ENCODE data around the gene ERF. TPM values are rescaled to one million over a fixed set of nuclear protein-coding genes. Genes with fewer than 3 reads are reported as not detected.

ERF gene
- total RNA-seq, 1 experiment from 2014 or later: 79.1 TPM

DNA sequence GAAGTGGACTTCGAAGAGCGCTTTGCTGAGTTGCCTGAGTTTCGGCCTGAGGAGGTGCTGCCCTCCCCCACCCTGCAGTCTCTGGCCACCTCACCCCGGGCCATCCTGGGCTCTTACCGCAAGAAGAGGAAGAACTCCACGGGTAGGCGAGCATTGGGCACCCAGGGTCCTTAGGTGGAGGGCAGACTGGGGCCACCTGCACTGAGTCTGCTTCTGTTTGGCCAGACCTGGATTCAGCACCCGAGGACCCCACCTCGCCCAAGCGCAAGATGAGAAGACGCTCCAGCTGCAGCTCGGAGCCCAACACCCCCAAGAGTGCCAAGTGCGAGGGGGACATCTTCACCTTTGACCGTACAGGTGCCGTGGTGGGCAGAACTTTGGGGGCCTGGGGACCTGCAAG lies 39.0 kb upstream of the ERF start:
- Histone ChIP-seq H3K79me2 (ENCODE audit: low read depth) (no peaks in the 10 kb centered on the region), H3K4me2 (no peak overlapping the region), H3K36me3 (ENCODE audit: low read depth) (no peaks in the 10 kb centered on the region), H2AFZ (no peak overlapping the region), H3K9me2 (ENCODE audit: insufficient read depth) (no peaks in the 10 kb centered on the region), H3K27ac (no peak overlapping the region), H3K27me3 (ENCODE audit: insufficient read depth, low read depth) (no peaks in the 10 kb centered on the region), H3F3A (ENCODE audit: insufficient read depth, low read depth) (peaks cover 5% of the 10 kb centered on the region; the same call in 1 of the 2 replicates), H3K4me3 (no peak overlapping the region), H3K4me1 (replicated peaks; ENCODE audit: insufficient read depth) (no peaks in the 10 kb centered on the region), H4K20me1 (ENCODE audit: insufficient read depth) (no peaks in the 10 kb centered on the region), H3K9me3 (ENCODE audit: insufficient read depth, low read depth) (no peaks in the 10 kb centered on the region)
- DNase-seq: no peak
- ChIA-PET CTCF (no interaction called here), POLR2A (ENCODE audit: unreplicated experiment) (interaction anchor here (0.5 to 0.6 kb wide), 2 partner anchors 84 to 1236 kb away, joined by 3 read pairs; no protein-coding TSS in a partner anchor)
- intact Hi-C loops (cut with micrococcal nuclease; ENCODE audit: unreplicated experiment): no loop called here
- no TSS peak for BruUV-seq (replicated peaks)
- TF ChIP-seq EZH2 (IDR thresholded peaks at IDR 0.05; ENCODE audit: low read depth): no peak

DNA sequence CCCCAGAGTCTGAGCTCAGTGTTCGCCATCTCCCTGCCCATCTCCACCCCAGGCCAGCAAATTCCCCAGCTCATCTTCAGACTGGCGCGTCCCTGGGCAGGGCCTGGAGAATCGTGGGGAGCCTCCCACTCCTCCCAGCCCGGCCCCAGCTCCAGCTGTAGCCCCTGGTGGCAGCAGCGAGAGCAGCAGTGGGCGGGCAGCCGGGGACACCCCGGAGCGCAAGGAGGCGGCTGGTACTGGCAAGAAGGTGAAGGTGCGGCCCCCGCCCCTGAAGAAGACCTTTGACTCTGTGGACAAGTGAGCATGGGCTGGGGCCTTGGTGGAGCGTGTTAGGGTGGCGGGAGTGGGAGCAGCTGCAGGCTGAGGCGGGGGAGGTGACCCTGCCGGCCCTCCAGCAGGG lies 38.6 kb upstream of the ERF start:
- H4K20me1 ChIP-seq (ENCODE audit: insufficient read depth): no peaks in the 10 kb centered on the region
- no peak overlapping the region for H3K27ac ChIP-seq
- no peaks in the 10 kb centered on the region for H3K9me2 ChIP-seq (ENCODE audit: insufficient read depth)
- CTCF ChIA-PET: no interaction called here
- H3K27me3 ChIP-seq (ENCODE audit: insufficient read depth, low read depth): no peaks in the 10 kb centered on the region
- no peaks in the 10 kb centered on the region for H3K9me3 ChIP-seq (ENCODE audit: insufficient read depth, low read depth)
- POLR2A ChIA-PET (ENCODE audit: unreplicated experiment): interaction anchor here (0.5 kb wide), 1 partner anchor 85 kb away, joined by 3 read pairs; no protein-coding TSS in a partner anchor
- no peak for DNase-seq
- H3K79me2 ChIP-seq (ENCODE audit: low read depth): no peaks in the 10 kb centered on the region
- no peak overlapping the region for H3K4me2 ChIP-seq
- H3F3A ChIP-seq (ENCODE audit: insufficient read depth, low read depth): peaks cover 5% of the 10 kb centered on the region; the same call in 1 of the 2 replicates
- BruUV-seq (replicated peaks): no TSS peak
- no peaks in the 10 kb centered on the region for H3K4me1 ChIP-seq (replicated peaks; ENCODE audit: insufficient read depth)
- TF ChIP-seq EZH2 (IDR thresholded peaks at IDR 0.05; ENCODE audit: low read depth): no peak
- TF ChIP-seq, protein P1, sequence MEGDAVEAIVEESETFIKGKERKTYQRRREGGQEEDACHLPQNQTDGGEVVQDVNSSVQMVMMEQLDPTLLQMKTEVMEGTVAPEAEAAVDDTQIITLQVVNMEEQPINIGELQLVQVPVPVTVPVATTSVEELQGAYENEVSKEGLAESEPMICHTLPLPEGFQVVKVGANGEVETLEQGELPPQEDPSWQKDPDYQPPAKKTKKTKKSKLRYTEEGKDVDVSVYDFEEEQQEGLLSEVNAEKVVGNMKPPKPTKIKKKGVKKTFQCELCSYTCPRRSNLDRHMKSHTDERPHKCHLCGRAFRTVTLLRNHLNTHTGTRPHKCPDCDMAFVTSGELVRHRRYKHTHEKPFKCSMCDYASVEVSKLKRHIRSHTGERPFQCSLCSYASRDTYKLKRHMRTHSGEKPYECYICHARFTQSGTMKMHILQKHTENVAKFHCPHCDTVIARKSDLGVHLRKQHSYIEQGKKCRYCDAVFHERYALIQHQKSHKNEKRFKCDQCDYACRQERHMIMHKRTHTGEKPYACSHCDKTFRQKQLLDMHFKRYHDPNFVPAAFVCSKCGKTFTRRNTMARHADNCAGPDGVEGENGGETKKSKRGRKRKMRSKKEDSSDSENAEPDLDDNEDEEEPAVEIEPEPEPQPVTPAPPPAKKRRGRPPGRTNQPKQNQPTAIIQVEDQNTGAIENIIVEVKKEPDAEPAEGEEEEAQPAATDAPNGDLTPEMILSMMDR (conservative IDR thresholded peaks at IDR 0.05): no peak
- intact Hi-C loops (cut with micrococcal nuclease; ENCODE audit: unreplicated experiment): no loop called here
- no peak overlapping the region for H2AFZ ChIP-seq
- no peaks in the 10 kb centered on the region for H3K36me3 ChIP-seq (ENCODE audit: low read depth)
- H3K4me3 ChIP-seq: no peak overlapping the region

DNA sequence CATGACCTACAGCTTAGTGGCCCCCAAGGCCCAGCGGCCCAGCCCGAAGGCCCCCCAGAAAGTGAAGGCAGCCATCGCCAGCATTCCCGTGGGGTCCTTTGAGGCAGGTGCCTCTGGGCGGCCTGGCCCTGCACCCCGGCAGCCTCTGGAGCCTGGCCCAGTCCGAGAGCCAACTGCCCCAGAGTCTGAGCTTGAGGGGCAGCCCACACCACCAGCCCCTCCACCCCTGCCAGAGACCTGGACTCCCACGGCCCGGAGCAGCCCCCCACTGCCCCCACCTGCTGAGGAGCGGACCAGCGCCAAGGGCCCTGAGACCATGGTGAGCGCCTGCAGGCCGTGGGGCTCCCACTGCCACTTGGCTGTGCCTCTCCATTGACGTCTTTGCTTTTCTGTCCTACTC lies 38.0 kb upstream of the ERF start:
- DNase-seq: no peak
- TSS peak; percentile 3 for BruUV-seq (replicated peaks)
- Histone ChIP-seq H2AFZ (no peak overlapping the region), H3F3A (ENCODE audit: insufficient read depth, low read depth) (peaks cover 5% of the 10 kb centered on the region; the same call in 1 of the 2 replicates), H3K27ac (no peak overlapping the region), H3K9me3 (ENCODE audit: insufficient read depth, low read depth) (no peaks in the 10 kb centered on the region), H3K36me3 (ENCODE audit: low read depth) (no peaks in the 10 kb centered on the region), H4K20me1 (ENCODE audit: insufficient read depth) (no peaks in the 10 kb centered on the region), H3K4me3 (no peak overlapping the region), H3K27me3 (ENCODE audit: insufficient read depth, low read depth) (no peaks in the 10 kb centered on the region), H3K9me2 (ENCODE audit: insufficient read depth) (no peaks in the 10 kb centered on the region), H3K79me2 (ENCODE audit: low read depth) (no peaks in the 10 kb centered on the region), H3K4me2 (no peak overlapping the region), H3K4me1 (replicated peaks; ENCODE audit: insufficient read depth) (no peaks in the 10 kb centered on the region)
- TF ChIP-seq, protein P1 (conservative IDR thresholded peaks at IDR 0.05): no peak
- no peak for TF ChIP-seq EZH2 (IDR thresholded peaks at IDR 0.05; ENCODE audit: low read depth)
- POLR2A ChIA-PET (ENCODE audit: unreplicated experiment): no interaction called here
- intact Hi-C loops (cut with micrococcal nuclease; ENCODE audit: unreplicated experiment): no loop called here
- CTCF ChIA-PET: no interaction called here

Data from PC-9 (cell line).